HEK293 (cell line): ENCODE results near the gene UFSP1.

Experiments
- CTCF ChIA-PET: fragments of 350-600 bp; formaldehyde crosslinking; extraction: SDS; loops from one replicate; lab custom pipeline; 2021; ENCODE audit warnings: antibody characterized with exemption; lab: Yijun Ruan, JAX
- POLR2A ChIA-PET: fragments of 300-600 bp; formaldehyde crosslinking; extraction: SDS; loops from one replicate; lab custom pipeline; 2020; ENCODE audit warnings: antibody characterized with exemption, inconsistent platforms; lab: Yijun Ruan, JAX
- H3K27ac ChIP-seq: fragments of 200-500 bp; sonication (Bioruptor generic); 2 replicates; pipeline ENCODE4 v1.5.1; 2014; ENCODE audit warnings: low read depth, low read length, control low read depth, inconsistent platforms; ENCODE audit errors: extremely low read depth
- H3K36me3 ChIP-seq, 2 experiments: fragments of 200-500 bp in 1 of 2; sonication (Bioruptor generic) in 1 of 2; 1 replicate in 1 of 2; 2 replicates in 1 of 2; pipeline ENCODE4 v1.5.1; 2014 to 2017; ENCODE audit warnings: inconsistent platforms in 2 of 2, low read length in 2 of 2; ENCODE audit not compliant: control insufficient read depth in 2 of 2, insufficient read depth in 1 of 2
- H3K4me1 ChIP-seq: fragments of 200-500 bp; sonication (Bioruptor generic); 2 replicates; pipeline ENCODE4 v1.5.1; 2014; ENCODE audit warnings: mild to moderate bottlenecking, low read length, inconsistent platforms; ENCODE audit not compliant: control insufficient read depth, insufficient read depth
- H3K4me3 ChIP-seq: 2 replicates; pipeline ENCODE4 v1.5.1; 2011; ENCODE audit warnings: low read depth, mild to moderate bottlenecking, control low read depth, low read length, moderate library complexity
- H3K9me3 ChIP-seq: fragments of 200-500 bp; sonication (Bioruptor generic); 2 replicates; pipeline ENCODE4 v1.5.1; 2014; ENCODE audit warnings: low read depth, low read length, inconsistent platforms; ENCODE audit not compliant: control insufficient read depth, insufficient read depth
- EGR2 ChIP-seq: fragments of 450-650 bp; formaldehyde crosslinking; IDR thresholded peaks from 2 replicates; pipeline ENCODE4 v1.5.1; 2016; ENCODE audit warnings: low read depth, missing biosample characterization, missing genetic modification characterization
- GLIS1 ChIP-seq: fragments of 450-650 bp; formaldehyde crosslinking; IDR thresholded peaks from 2 replicates; pipeline ENCODE4 v1.5.1; 2016; ENCODE audit warnings: missing biosample characterization, missing genetic modification characterization
- KLF1 ChIP-seq: fragments of 450-650 bp; formaldehyde crosslinking; IDR thresholded peaks from 2 replicates; pipeline ENCODE4 v1.5.1; 2016; ENCODE audit warnings: missing biosample characterization, missing genetic modification characterization
- KLF17 ChIP-seq: fragments of 450-650 bp; formaldehyde crosslinking; IDR thresholded peaks from 2 replicates; pipeline ENCODE4 v1.5.1; 2016; ENCODE audit warnings: missing biosample characterization, missing genetic modification characterization
- KLF9 ChIP-seq: fragments of 450-650 bp; formaldehyde crosslinking; IDR thresholded peaks from 2 replicates; pipeline ENCODE4 v1.5.1; 2016; ENCODE audit warnings: missing biosample characterization, missing genetic modification characterization, low read depth
- TSHZ1 ChIP-seq: fragments of 450-650 bp; formaldehyde crosslinking; IDR thresholded peaks from 2 replicates; pipeline ENCODE4 v1.5.1; 2016; ENCODE audit warnings: missing biosample characterization, missing genetic modification characterization, borderline replicate concordance
- WT1 ChIP-seq: fragments of 450-650 bp; formaldehyde crosslinking; IDR thresholded peaks from 2 replicates; pipeline ENCODE4 v1.5.1; 2016; ENCODE audit warnings: missing biosample characterization, missing genetic modification characterization
- ZFP41 ChIP-seq: fragments of 450-650 bp; formaldehyde crosslinking; IDR thresholded peaks from 2 replicates; pipeline ENCODE4 v1.5.1; 2016; ENCODE audit warnings: missing biosample characterization, missing genetic modification characterization, borderline replicate concordance
- ZNF10 ChIP-seq: fragments of 450-650 bp; formaldehyde crosslinking; IDR thresholded peaks from 2 replicates; pipeline ENCODE4 v1.5.1; 2017; ENCODE audit warnings: missing biosample characterization, missing genetic modification characterization
- ZNF132 ChIP-seq: fragments of 450-650 bp; formaldehyde crosslinking; IDR thresholded peaks from 2 replicates; pipeline ENCODE4 v1.5.1; 2017; ENCODE audit warnings: missing biosample characterization, missing genetic modification characterization, borderline replicate concordance
- ZNF19 ChIP-seq: fragments of 450-650 bp; formaldehyde crosslinking; IDR thresholded peaks from 2 replicates; pipeline ENCODE4; 2016; ENCODE audit warnings: missing biosample characterization, missing genetic modification characterization, low read depth
- ZNF211 ChIP-seq: fragments of 450-650 bp; formaldehyde crosslinking; IDR thresholded peaks from 2 replicates; pipeline ENCODE4 v1.5.1; 2016; ENCODE audit warnings: low read depth, missing biosample characterization, missing genetic modification characterization
- ZNF266 ChIP-seq: fragments of 450-650 bp; formaldehyde crosslinking; IDR thresholded peaks from 2 replicates; pipeline ENCODE4 v1.5.1; 2016; ENCODE audit warnings: missing biosample characterization, missing genetic modification characterization, low read depth
- ZNF324 ChIP-seq: fragments of 450-650 bp; formaldehyde crosslinking; IDR thresholded peaks from 2 replicates; pipeline ENCODE4 v1.5.1; 2016; ENCODE audit warnings: missing biosample characterization, missing genetic modification characterization
- ZNF366 ChIP-seq: fragments of 450-650 bp; formaldehyde crosslinking; conservative IDR thresholded peaks from 2 replicates; pipeline ENCODE4 v1.5.1; 2016; ENCODE audit warnings: missing biosample characterization, missing genetic modification characterization
- ZNF449 ChIP-seq: fragments of 450-650 bp; formaldehyde crosslinking; IDR thresholded peaks from 2 replicates; pipeline ENCODE4 v1.5.1; 2017; ENCODE audit warnings: missing biosample characterization, mild to moderate bottlenecking, missing genetic modification characterization, moderate library complexity
- ZNF513 ChIP-seq: fragments of 450-650 bp; IDR thresholded peaks from 2 replicates; pipeline ENCODE4 v1.5.1; 2018; ENCODE audit warnings: missing biosample characterization, missing genetic modification characterization
- ZNF514 ChIP-seq: fragments of 450-650 bp; formaldehyde crosslinking; IDR thresholded peaks from 2 replicates; pipeline ENCODE4 v1.5.1; 2016; ENCODE audit warnings: missing biosample characterization, missing genetic modification characterization
- ZNF585B ChIP-seq: fragments of 450-650 bp; formaldehyde crosslinking; IDR thresholded peaks from 2 replicates; pipeline ENCODE4 v1.5.1; 2016; ENCODE audit warnings: missing biosample characterization, missing genetic modification characterization
- ZNF624 ChIP-seq: fragments of 450-650 bp; formaldehyde crosslinking; IDR thresholded peaks from 2 replicates; pipeline ENCODE4 v1.5.1; 2017; ENCODE audit warnings: missing biosample characterization, missing genetic modification characterization
- ZNF654 ChIP-seq: fragments of 450-650 bp; formaldehyde crosslinking; IDR thresholded peaks from 2 replicates; pipeline ENCODE4 v1.5.1; 2016; ENCODE audit warnings: low read depth, missing biosample characterization, missing genetic modification characterization
- ZNF660 ChIP-seq: fragments of 450-650 bp; IDR thresholded peaks from 2 replicates; pipeline ENCODE4 v1.5.1; 2018; ENCODE audit warnings: missing biosample characterization, mild to moderate bottlenecking, missing genetic modification characterization
- ZNF701 ChIP-seq: fragments of 450-650 bp; formaldehyde crosslinking; IDR thresholded peaks from 2 replicates; pipeline ENCODE4 v1.5.1; 2016; ENCODE audit warnings: missing biosample characterization, missing genetic modification characterization
- ZNF776 ChIP-seq: fragments of 450-650 bp; formaldehyde crosslinking; IDR thresholded peaks from 2 replicates; pipeline ENCODE4 v1.5.0; 2017; ENCODE audit warnings: missing biosample characterization, missing genetic modification characterization, borderline replicate concordance
- ZNF792 ChIP-seq: fragments of 450-650 bp; formaldehyde crosslinking; IDR thresholded peaks from 2 replicates; pipeline ENCODE4 v1.5.1; 2016; ENCODE audit warnings: missing biosample characterization, missing genetic modification characterization

UFSP1 gene

GRCh38 chr7:100890653-100891567 is 1.4 kb upstream of the UFSP1 start:
- Histone ChIP-seq H3K27ac (no peak overlapping the region), H3K9me3 (no peaks in the 10 kb centered on the region), H3K36me3 (peaks cover 0 to 30% of the 10 kb centered on the region in 2 experiments; a peak in 1 of 3 replicates), H3K4me1 (peaks cover 4% of the 10 kb centered on the region; the same call in 1 of the 2 replicates), H3K4me3 (no peak overlapping the region)
- CTCF ChIA-PET: interaction anchor here (0.7 to 2.1 kb wide), 4 partner anchors 167 to 550 kb away, joined by 3 to 10 read pairs (median 6); no protein-coding TSS in a partner anchor
- TF ChIP-seq ZNF324 (tag by site-specific recombination) (no peak), ZNF366 (tag by site-specific recombination) (peak; percentile 4), GLIS1 (tag by site-specific recombination) (no peak), EGR2 (tag by site-specific recombination) (peak; percentile 20; the same call in 1 of the 2 replicates), KLF1 (tag by site-specific recombination) (no peak), ZNF624 (tag by site-specific recombination) (no peak), ZNF513 (tag by site-specific recombination) (peak; percentile 35; the same call in 1 of the 2 replicates), ZNF132 (tag by site-specific recombination) (no peak), WT1 (tag by site-specific recombination) (no peak), ZNF776 (no peak), KLF9 (tag by site-specific recombination) (no peak; the same call in 1 of the 2 replicates), ZNF19 (tag by site-specific recombination) (no peak), ZNF585B (tag by site-specific recombination) (no peak)
- POLR2A ChIA-PET: interaction anchor here (0.6 to 8.7 kb wide), 5 partner anchors 14 to 352 kb away, joined by 3 to 198 read pairs (median 4); partner anchors contain the start of genes AGFG2, POP7 and SRRT

GRCh38 chr7:100888291-100888987 is 1.1 kb downstream of the UFSP1 start:
- H3K9me3 ChIP-seq: no peaks in the 10 kb centered on the region
- peak overlapping the region; percentile 94 for H3K27ac ChIP-seq
- H3K4me3 ChIP-seq: peak overlapping the region; percentile 60
- ChIA-PET POLR2A (interaction anchor here (0.6 to 8.7 kb wide), 5 partner anchors 11 to 203 kb away, joined by 4 to 198 read pairs (median 5); partner anchors contain the start of genes POP7 and SRRT), CTCF (interaction anchor here (0.5 to 0.6 kb wide), 2 partner anchors 523 to 606 kb away, joined by 4 to 5 read pairs; no protein-coding TSS in a partner anchor)
- H3K36me3 ChIP-seq: peaks cover 20 to 54% of the 10 kb centered on the region in 2 experiments
- peaks cover 4% of the 10 kb centered on the region; the same call in 1 of the 2 replicates for H3K4me1 ChIP-seq
- TF ChIP-seq ZNF792 (tag by site-specific recombination) (no peak), ZNF660 (tag by site-specific recombination) (no peak), ZNF266 (tag by site-specific recombination) (no peak), ZNF211 (tag by site-specific recombination) (no peak), ZNF449 (peak; percentile 58; the same call in 1 of the 2 replicates), ZFP41 (no peak), ZNF654 (no peak), ZNF10 (tag by site-specific recombination) (no peak), KLF17 (tag by site-specific recombination) (no peak), GLIS1 (tag by site-specific recombination) (no peak), ZNF701 (tag by site-specific recombination) (no peak), ZNF514 (tag by site-specific recombination) (no peak), TSHZ1 (tag by site-specific recombination) (no peak)
